CD4-positive, CD25-positive, alpha-beta regulatory T cell (primary cell): ENCODE measurements around the gene KRT74. TPM values are rescaled to one million over a fixed set of nuclear protein-coding genes. Genes with fewer than 3 reads are reported as not detected.

ENCODE experiments used
- polyA plus RNA-seq, 4 donors: library from polyadenylated mRNA; unstranded; fragments of 300-500 nt; fragmentation: Illumina TruSeq; gene quantifications; one replicate each; pipeline ENCODE4 v1.2.3, GENCODE V29; 2021
- total RNA-seq: library from RNA; stranded (reverse); gene quantifications from one replicate; pipeline ENCODE4 v1.2.3, GENCODE V29; 2022

The KRT74 gene
- total and polyA plus RNA-seq, 5 donors from 2014 or later: not detected

Other genes with a start within 250 kb of the KRT74 start
- gene KRT85, start 206.4 kb downstream of the KRT74 start, total RNA-seq: not detected
- not detected for gene KRT85, start 206.4 kb downstream of the KRT74 start, polyA plus RNA-seq
- not detected for gene KRT84, start 188.2 kb downstream of the KRT74 start, total RNA-seq
- not detected for gene KRT84, start 188.2 kb downstream of the KRT74 start, polyA plus RNA-seq
- gene KRT82, start 167.5 kb downstream of the KRT74 start, total RNA-seq: not detected
- not detected for gene KRT82, start 167.5 kb downstream of the KRT74 start, polyA plus RNA-seq
- gene KRT75, start 139.5 kb downstream of the KRT74 start, total RNA-seq: not detected
- gene KRT75, start 139.5 kb downstream of the KRT74 start, polyA plus RNA-seq: not detected
- gene KRT6B, start 121.7 kb downstream of the KRT74 start, total RNA-seq: not detected
- not detected for gene KRT6B, start 121.7 kb downstream of the KRT74 start, polyA plus RNA-seq
- gene KRT6C, start 100.0 kb downstream of the KRT74 start, total RNA-seq: not detected
- gene KRT6C, start 100.0 kb downstream of the KRT74 start, polyA plus RNA-seq: not detected
- gene KRT6A, start 80.6 kb downstream of the KRT74 start, total RNA-seq: not detected
- not detected for gene KRT6A, start 80.6 kb downstream of the KRT74 start, polyA plus RNA-seq
- not detected for gene KRT5, start 53.4 kb downstream of the KRT74 start, total RNA-seq
- not detected for gene KRT5, start 53.4 kb downstream of the KRT74 start, polyA plus RNA-seq
- gene KRT71, start 20.7 kb downstream of the KRT74 start, total RNA-seq: not detected
- not detected for gene KRT71, start 20.7 kb downstream of the KRT74 start, polyA plus RNA-seq
- 1.3 TPM for gene KRT72, start 27.6 kb upstream of the KRT74 start, total RNA-seq
- under 1 TPM in 1 of 4 donors, not detected in 3; 0.13 TPM for gene KRT72, start 27.6 kb upstream of the KRT74 start, polyA plus RNA-seq
- 1.0 TPM for gene KRT73, start 44.7 kb upstream of the KRT74 start, total RNA-seq
- gene KRT73, start 44.7 kb upstream of the KRT74 start, polyA plus RNA-seq: 1 to 10 TPM in 2 of 4 donors, not detected in 2; 1.1 to 1.4 TPM
- 0.42 TPM for gene KRT2, start 78.4 kb upstream of the KRT74 start, total RNA-seq
- under 1 TPM in 3 of 4 donors, not detected in 1; 0.23 to 0.80 (median 0.25) TPM for gene KRT2, start 78.4 kb upstream of the KRT74 start, polyA plus RNA-seq
- 9.9 TPM for gene KRT1, start 106.6 kb upstream of the KRT74 start, total RNA-seq
- gene KRT1, start 106.6 kb upstream of the KRT74 start, polyA plus RNA-seq: 1 to 10 TPM in 3 of 4 donors, not detected in 1; 3.3 to 7.8 (median 3.7) TPM
- gene KRT77, start 129.7 kb upstream of the KRT74 start, total RNA-seq: not detected
- gene KRT77, start 129.7 kb upstream of the KRT74 start, polyA plus RNA-seq: not detected
- not detected for gene KRT76, start 203.5 kb upstream of the KRT74 start, total RNA-seq
- not detected for gene KRT76, start 203.5 kb upstream of the KRT74 start, polyA plus RNA-seq
- gene KRT3, start 222.3 kb upstream of the KRT74 start, total RNA-seq: not detected
- not detected for gene KRT3, start 222.3 kb upstream of the KRT74 start, polyA plus RNA-seq
- gene KRT4, start 240.3 kb upstream of the KRT74 start, total RNA-seq: not detected
- not detected for gene KRT4, start 240.3 kb upstream of the KRT74 start, polyA plus RNA-seq